HG03103 (cell line): ENCODE measurements around the gene KIRREL2.

ENCODE experiments used
- ATAC-seq: cut with Tn5 transposase; IDR thresholded peaks from one replicate; pipeline ENCODE4 v1.9.1; 2021; ENCODE audit warnings: low read depth; ENCODE audit not compliant: unreplicated experiment

The KIRREL2 gene

GRCh38 chr19:35913589-35913988 is 56.9 kb downstream of the KIRREL2 start:
- no peak for ATAC-seq

- no peak for ATAC-seq
Measured at GRCh38 chr19:35915443-35915842, 58.7 kb downstream of the KIRREL2 start.
